DMS114 treated with DMSO at 0.1 percent for 48 hours (cell line): Measurements from ENCODE around the gene DOHH.

Experiments used
- DNase-seq: peaks from one replicate; lab custom pipeline; 2025; ENCODE audit not compliant: unreplicated experiment; lab: John Stamatoyannopoulos, UW

DOHH gene

DNA sequence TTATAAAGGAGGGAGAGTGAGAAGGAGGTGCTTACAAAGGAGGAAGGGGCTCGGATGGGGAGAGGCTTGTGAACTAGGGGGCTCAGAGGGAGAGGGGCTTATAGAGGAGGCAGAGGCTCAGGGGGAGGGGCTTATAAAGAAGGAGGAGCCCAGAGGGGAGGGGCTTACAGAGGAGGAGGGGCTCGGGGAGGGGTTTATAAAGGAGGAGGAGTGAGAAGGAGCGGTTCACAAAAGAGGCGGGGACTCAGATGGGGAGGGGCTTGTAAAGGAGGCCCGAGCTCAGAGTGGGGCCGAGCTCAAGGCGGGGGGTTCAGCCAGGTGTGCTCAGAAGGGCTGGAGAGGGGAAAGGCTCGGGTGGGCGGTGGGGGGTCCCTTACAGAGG, 20.6 kb downstream of the DOHH start:
- DNase-seq, result no peak

DNA sequence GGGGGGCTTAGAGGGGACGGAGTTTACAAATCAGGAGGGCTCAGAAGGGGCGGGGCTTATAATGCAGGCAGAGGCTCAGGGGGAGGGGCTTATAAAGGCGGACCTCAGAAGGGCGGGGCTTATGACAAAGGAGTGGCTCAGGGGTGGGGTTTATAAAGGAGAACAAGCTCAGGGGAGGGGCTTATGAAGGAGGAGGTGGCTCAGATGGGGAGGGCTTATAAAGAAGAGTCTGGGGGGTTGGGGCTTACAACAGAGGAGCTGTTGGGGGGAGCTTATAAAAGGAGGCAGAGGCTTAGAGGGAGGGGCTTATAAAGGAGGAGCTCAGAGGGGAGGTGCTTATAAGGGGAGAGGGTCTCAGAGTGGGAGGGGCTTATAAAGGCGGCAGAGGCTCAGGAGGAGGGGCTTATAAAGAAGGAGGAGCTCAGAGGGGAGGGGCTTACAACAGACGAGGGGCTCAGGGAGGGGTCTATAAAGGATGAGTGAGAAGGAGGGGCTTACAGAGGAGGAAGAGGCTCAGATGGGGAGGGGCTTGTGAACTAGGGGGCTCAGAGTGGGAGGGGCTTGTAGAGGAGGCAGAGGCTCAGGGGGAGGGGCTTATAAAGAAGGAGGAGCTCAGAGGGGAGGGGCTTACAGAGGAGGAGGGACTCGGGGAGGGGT, 21.2 kb downstream of the DOHH start:
- DNase-seq, result no peak

DNA sequence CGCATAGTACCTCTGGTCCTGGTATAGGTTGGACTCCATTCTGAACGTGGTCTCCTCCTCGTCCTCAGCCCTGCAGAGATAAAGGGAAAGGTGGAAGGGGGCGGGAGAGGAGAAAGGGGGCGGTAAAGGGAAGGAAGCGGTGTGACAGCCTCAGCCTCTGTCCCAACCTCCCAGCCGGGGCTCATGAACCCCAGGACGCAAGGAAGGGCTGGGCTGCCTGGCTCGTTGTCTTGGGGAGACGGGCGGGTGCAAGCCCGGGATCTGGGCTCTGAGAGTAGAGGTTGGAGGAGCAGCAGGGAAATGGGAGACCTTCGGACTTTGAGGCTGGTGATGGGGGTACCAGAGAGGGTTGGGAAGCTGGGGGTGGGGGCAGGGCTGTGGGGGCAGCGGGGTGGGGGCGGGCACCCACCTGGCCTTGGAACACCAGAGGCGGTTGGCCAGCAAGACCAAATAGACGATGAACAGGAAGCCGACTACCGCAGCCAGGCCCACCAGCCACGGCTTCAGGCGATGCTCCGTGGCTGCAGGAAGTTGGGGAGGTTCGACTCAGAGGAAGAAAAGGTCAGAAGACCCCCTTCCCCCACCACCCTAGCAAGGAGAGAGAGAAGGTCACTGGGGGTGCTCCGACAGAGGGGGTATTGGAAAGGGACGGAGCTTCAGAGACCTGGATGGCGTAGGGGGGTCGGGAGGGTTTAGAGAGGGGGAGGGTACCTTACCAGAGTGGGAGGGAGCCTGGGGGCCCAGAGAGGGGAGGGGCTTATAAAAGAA, 21.9 kb downstream of the DOHH start:
- DNase-seq, result no peak

DNA sequence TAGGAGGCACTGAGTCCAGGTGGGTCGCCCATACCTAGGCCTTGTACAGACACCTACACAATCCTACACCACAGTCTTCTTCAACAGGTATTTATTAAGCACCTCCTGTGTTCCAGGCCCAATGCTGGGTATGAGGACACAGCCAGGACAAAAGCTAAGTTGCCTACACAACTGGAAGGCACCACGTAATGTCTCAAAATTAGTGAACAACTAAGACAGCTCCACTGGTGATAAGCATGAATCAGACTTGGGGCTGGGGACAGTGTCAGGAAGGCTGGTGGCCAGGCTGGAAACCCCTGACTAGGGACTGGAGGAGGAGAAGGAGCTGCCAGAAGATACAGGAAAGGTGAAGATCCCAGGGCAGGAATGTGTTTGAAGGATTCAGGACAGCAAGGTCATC, 22.5 kb downstream of the DOHH start:
- DNase-seq, result no peak

DNA sequence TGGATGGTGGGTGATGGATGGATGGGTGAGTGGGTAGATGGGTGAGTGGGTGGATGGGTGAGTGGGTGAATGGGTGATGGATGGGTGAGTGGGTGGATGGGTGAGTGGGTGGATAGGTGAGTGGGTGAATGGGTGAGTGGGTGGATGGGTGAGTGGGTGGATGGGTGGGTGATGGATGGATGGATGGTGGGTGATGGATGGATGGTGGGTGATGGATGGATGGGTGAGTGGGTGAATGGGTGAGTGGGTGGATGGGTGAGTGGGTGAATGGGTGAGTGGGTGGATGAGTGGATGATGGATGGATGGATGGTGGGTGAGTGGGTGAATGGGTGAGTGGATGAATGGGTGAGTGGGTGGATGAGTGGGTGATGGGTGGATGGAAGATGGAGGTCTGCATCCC, 23.0 kb downstream of the DOHH start:
- no peak for DNase-seq

DNA sequence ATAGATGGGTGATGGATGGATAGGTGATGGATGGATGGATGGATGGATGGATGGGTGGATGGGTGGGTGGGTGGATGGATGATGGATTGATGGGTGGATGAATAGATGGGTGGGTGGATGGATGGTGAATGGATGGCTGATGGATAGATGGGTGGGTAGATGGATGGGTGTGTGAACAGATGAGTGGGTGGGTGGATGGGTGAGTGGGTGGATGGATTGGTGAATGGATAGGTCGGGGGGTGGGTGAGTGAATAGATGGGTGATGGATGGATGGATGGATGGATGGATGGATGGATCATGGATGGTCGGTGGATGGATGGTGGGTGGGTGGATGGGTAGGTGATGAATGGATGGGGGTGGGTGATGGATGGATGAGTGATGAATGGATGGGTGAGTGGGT, 23.6 kb downstream of the DOHH start:
- DNase-seq, result no peak

DNA sequence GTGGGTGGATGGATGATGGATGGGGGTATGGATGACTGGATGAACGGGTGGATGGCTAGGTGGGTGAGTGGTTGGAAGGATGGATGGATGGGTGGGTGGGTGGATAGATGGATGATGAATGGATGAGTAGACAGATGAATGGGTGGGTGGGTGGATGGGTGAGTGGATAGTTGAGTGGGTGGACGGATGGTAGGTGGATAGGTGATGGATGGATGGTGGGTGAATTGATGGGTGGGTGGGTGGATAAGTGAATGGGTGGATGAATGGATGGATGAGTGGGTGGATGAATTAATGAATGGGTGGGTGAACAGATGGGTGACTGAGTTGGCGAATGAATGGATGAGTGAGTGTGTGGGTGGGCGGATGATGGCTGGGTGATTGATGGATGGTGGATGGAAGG, 25.0 kb downstream of the DOHH start:
- no peak for DNase-seq

DNA sequence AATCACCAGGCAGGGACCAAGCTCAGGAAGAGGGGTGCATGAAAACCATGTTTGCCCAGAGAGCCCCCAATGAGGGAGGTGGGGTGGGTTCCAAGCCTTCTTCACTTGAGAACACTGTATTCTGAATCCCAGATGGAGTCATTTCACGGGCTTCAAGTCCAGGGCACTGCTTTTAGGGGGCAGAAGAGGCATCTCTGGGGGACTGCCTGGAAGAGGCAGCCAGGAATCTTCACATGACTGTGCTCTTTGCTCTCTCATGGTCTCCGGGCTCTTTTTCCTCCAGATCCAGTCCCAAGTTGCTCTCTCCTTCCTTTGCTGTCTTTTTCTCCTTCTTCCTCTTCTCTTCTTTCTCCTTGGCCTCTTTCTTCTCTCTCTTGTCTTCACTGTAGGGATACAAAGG, 25.9 kb downstream of the DOHH start:
- no peak for DNase-seq

DNA sequence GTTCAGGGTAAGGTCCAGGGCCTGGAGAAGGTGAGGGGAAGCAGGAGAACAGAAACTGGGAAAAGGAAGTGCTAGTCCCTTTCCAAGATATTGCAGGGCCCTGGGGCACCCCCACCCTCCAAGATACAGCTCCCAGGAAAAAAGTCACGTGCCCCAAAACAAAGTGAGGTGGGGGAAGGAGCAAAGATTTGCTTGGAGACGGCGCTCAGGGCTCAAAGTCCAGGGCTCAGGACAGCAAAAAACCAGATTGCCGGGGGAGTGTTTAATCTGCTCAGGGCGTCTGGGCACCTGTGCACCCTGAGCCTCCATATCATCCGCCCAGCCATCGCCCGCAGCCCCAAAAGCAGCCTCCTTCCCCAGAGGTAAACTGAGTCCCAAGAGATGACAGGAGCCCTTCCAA, 26.5 kb downstream of the DOHH start:
- DNase-seq, result no peak

DNA sequence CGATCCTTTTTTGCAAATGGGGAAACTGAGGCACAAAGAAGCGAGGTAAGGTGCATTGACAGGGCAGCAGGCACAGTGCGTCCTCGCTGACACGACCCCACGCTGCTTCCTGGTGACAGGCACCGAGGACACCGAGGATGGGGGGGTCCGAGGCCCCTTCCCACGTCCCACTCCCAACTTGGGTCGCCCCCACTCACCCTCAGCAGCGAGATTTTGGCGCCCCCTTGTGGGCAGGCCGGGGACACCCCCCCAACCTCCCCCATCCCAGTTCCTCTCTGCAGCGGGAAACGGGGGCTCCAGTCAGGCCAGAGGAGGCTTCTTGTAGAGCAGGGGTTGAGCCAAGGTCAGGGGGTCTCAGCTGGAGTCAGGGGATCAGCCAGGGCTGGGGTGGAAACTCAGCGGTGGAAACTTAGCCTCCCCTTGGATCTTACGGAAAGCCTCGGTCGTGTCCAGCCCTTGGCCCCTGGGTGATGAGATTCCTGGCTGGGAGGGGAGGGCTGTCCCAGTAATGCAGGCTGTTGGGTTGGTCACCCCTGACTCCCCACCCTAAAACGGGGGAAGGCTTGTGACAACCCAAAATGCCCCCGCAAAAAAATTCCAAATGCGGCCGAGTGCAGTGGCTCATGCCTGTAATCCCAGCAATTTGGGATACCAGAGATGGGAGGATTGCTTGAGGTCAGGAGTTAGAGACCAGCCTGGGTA, 28.4 kb downstream of the DOHH start:
- DNase-seq, result no peak

DNA sequence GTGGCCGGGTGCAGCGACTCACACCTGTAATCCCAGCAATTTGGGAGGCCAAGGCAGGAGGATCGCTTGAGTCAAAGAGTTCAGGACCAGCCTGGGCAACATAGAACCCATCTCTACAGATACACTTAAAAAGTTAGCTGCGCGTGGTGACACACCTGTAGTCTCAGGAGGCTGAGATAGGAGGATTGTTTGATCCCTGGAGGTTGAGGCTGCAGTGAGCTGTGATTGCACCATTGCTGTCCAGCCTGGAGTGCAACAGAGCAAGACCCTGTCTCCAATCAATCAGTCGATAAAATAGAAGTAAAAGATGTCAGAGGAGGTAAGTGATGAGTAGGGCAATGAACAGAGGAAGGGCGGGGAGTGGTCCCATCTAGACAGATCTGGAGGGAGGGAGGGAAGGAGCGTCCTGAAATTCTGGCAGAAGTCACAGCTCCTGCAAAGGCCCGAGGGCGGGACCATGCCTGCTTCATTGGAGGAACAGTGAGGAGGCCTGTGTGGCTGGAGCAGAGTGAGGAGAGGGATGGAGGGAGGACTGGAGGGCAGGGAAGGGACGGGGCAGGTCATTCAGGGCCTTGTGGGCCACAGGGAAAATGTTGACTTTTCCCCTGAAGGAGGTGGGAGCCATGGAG, 29.9 kb downstream of the DOHH start:
- no peak for DNase-seq

DNA sequence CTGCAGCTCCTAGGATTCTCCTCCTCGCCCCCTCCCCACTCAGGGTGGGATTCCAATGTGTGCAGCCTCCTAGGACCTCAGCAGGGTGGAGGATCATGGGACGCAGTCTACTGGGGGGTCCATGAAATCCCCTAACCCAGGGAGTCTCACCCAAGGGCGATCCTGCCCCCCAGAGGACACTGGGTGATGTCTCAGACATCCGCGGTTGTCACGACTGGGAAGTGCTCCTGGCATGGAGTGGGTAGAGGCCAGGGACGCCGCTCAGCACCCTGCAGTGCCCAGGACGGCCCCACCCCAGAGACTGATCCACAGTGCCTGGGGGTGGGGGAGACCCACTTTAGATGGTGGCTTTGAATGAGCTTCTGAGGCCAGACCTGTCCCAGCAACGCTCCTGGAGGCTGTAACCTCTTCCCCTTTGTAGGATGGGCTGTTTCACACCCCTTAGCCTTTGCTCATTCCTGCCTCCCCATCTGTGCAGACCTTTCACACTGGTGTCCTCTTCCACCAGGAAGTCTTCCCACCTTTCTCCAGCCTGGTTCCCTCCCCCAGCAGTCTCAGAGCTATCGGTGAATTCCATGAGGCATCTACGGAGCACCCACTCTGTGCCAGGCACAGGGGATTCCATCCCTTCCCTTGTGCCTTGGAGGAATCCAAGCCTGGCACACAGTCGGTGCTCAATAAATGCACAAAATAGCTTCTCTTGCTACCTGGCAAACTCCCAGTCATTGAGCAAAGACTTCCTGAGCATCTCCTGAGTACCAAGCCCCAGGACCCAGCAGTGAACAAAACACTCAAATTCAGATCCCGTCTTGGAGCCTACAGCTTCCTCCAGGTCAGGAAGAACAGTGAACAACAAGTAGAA, 30.6 kb downstream of the DOHH start:
- DNase-seq, result no peak

DNA sequence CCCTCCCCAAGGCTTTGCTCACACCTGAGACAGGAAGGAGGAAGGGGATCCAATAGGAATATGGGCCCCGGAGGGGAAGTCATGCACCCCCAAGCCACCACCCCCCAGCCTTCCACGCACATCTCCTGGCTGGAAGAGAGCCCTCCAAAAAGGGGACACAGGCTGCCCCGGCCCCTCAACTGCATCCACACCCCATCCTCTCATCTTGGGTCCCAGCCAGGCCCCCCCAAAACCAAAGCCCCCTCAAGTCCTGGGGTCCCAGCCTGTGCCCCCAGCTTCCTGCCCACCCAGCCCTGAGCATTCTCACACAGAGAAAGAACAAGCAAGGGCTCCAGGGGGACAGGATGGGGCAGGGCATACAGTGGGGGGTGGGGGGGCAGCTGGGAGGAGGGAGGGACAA, 32.3 kb downstream of the DOHH start:
- no peak for DNase-seq

DNA sequence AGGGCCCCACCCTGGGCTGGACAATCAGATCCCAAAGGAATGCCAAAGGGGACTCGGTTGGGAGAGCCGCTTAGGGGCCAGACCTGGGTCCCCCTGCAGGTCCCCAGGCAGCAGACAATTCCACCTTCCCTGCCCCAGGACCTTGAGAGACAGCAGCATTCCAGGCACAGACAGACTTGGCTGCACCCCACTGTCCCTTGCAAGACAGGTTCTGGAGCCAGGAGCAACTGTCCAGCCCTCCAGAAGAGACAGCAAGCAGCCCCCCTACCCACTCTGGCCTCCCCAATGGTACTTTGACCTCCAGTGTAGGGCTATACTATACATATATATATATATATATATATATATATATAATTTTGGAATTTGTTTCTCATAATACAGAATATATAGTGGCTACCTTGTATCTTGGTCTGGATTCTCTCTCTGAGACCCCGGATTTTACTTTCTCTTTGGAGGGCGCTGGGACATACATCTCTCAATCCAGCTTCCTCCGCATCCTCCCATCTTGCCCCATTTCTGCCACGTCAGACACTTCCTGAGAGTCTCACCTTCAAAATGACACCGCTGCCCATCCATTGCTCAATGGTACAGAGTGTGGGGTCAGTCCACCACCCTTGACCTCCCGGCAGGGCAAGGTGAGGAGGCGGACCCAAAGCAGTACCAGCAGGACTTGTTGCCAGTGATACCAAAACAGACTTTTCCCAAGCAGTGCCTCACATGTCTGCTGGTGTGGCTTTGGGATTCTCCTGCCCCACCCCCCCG, 32.9 kb downstream of the DOHH start:
- DNase-seq, result no peak

DNA sequence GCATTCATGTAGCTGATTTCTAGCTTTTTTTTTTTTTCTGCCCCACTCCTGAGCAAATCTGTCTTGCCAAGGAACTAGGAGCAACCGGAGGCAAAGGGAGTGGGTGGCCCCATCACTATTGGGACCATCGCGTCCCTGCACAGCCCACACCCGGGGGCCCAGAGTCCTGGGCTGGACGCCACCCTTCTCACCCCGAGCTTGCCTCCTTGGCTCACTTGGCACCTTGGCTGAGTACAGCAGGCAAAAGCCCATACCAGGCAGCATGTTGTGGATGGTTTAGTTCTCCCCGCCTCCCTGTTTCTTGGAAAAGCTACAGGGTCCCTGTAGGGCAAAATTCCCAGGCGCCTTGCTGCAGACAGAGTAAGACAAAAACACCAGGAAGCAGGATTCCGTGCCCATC, 33.8 kb downstream of the DOHH start:
- no peak for DNase-seq

DNA sequence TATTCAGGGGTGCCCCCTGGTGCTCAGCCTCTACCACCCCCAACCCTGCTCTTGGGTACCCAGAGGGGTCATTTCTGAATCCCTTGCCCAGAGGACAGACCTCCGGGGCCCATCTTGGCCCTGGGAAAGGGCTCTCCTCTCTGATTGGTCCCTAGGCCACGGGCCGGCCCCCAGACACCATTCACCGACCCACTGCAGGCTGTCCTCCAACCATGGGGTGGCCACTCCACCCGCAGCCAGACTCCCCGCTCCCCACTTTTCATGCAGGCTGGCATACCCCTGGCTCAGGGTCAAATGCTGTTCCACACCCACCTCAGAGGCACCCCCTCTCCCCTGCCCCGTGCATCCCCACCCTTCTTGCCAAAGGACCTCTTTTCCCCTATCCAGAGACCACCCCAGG, 34.9 kb downstream of the DOHH start:
- no peak for DNase-seq

DNA sequence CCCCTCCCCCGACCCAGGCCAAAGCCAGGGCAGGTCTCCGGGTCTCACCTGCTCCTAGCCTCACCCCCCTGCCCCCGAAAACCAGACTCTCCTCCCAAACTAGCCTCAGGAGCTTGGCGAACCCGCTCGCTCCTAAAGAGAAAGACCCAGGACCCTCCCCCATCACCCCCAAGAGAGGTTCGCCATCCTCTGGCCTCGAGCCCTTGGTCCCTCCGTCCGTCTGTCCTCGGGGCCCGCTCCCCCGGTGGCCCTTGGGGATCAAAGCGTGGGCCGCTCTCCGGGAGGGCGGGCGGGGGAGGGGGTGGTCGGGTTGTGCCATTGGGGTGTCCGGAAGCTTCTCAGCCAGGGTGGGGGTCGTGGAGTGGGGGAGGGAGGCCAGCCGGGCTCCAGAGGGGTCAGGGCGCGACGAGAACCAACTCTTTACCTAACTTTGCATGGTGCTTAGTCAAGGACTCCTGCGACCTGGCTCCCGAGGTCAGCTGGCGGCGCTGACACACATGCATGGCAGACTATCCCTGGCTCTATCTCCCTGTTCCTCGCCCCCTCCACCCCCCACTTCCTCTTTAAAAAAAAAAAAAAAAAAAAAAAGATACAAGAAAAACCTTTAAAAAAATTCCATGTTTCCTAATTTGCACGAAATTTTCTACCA, 35.8 kb downstream of the DOHH start:
- DNase-seq, result no peak

DNA sequence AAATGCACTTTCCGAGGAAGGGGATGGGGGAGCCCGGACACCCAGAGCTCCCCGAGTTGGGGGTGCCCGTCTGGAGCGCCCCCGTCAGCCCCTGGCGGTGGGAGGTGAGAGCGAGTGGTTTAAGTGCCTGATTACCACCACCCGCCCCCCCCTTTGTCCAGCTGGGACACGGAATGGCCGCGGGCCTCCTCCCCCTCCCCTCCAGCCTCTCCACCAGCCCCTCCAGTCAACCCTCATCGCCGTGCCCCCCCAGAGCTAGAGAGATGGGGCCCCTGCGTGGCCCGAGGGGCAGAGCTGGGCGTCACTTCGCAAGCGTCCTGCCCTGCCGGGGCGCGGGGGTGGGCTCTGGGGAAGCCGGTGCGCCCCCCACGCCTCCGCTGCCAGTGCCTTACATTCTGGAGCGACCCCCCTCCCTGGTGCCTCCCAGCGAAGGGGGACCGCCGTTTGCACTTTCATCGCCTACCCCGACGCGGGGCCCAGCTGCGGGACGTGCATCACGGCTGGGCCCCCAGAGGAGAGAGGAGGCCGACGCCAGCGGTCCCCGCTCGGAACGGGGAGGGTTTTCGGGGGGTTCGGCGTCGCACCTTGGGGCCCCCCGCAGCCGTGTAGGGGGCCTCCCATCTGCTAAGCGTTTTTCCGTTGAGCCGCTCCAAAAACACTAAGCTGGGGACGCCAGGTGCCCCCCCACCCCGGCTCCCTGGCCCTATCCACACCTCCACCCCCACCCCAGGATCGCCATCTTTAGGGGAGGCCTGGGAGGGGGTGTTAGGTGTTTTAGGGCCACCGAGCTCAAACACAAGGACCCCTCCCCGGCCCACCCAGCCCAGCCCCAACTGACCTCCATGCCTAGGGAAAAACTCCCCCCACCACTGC, 36.5 kb downstream of the DOHH start:
- DNase-seq, result no peak
